Stimulated activated CD4-positive, alpha-beta T cell treated with anti-CD3 and anti-CD28 coated beads, Interleukin-4, amount 100 ng/mL, for 1 hour (primary cell): ENCODE data around the gene CFLAR.

Experiments
- DNase-seq: peaks from one replicate; pipeline ENCODE4 v3.0.0-alpha.2; 2020

Gene CFLAR

GRCh38 chr2:201219328-201220096 is 103.5 kb downstream of the CFLAR start:
- no peak for DNase-seq

GRCh38 chr2:201220102-201220570 is 104.2 kb downstream of the CFLAR start:
- no peak for DNase-seq

- no peak for DNase-seq
Measured at GRCh38 chr2:201223089-201224073, 107.4 kb downstream of the CFLAR start.
